HCT116 (cell line): Measurements from ENCODE around the gene FAM229A. TPM values are rescaled to one million over a fixed set of nuclear protein-coding genes. Genes with fewer than 3 reads are reported as not detected.

Experiments
- ATAC-seq: fragments of 200-7000 bp; cut with Tn5 transposase; 2 replicates; pipeline ENCODE4 v1.9.1; 2020; ENCODE audit warnings: mild to moderate bottlenecking, moderate library complexity
- BruUV-seq: library from RNA; stranded (reverse); fragments of 400-500 nt; replicated peaks from 2 replicates; lab custom pipeline; 2021; lab: Mats Ljungman, UMichigan
- CTCF ChIA-PET: fragments of 300-600 bp; sonication (Branson Sonifier 250); formaldehyde crosslinking; loops from one replicate; lab custom pipeline; 2021; ENCODE audit warnings: antibody characterized with exemption; lab: Charles Lee
- POLR2A ChIA-PET: fragments of 300-600, 350-600 bp; sonication (Branson Sonifier 250); formaldehyde crosslinking; loops from one replicate; lab custom pipeline; 2021; ENCODE audit warnings: antibody characterized with exemption; lab: Charles Lee
- RAD21 ChIA-PET, 2 experiments: fragments of 300-600 bp; sonication (Branson Sonifier 250); formaldehyde crosslinking; loops; one replicate each; lab custom pipeline; 2023; ENCODE audit warnings: low total read pairs in 2 of 2; ENCODE audit not compliant: uncharacterized antibody in 2 of 2, unreplicated experiment in 2 of 2, low non-redundant PET in 1 of 2; lab: Charles Lee
- DNase-seq: peaks from one replicate; pipeline ENCODE4 v3.0.0-alpha.2; 2010; ENCODE audit warnings: low read depth, low spot score
- H2AFZ ChIP-seq: fragments of 200-600 bp; shearing (Covaris generic), sonication (generic); 2 replicates; pipeline ENCODE4 v1.6.1; 2017; ENCODE audit warnings: low read depth, mixed run types, mixed read lengths, antibody characterized with exemption, low read length; ENCODE audit not compliant: poor library complexity, severe bottlenecking
- H3K27ac ChIP-seq: 2 replicates; pipeline ENCODE4 v1.5.1; 2012; ENCODE audit warnings: low read depth, low read length
- H3K27me3 ChIP-seq: fragments of 200-600 bp; sonication (generic); 2 replicates; pipeline ENCODE4 v1.6.1; 2016; ENCODE audit warnings: mixed run types, low read length, mixed read lengths; ENCODE audit not compliant: insufficient read depth
- H3K36me3 ChIP-seq, 2 experiments: fragments of 200-500 bp in 1 of 2; fragments of 200-600 bp in 1 of 2; sonication (Bioruptor generic) in 1 of 2; sonication (generic) in 1 of 2; 2 replicates each; pipeline versions ENCODE4 v1.5.1 to v1.6.1; 2014 to 2016; ENCODE audit warnings: low read length in 2 of 2, inconsistent platforms in 1 of 2, mixed read lengths in 1 of 2, mixed run types in 1 of 2; ENCODE audit not compliant: insufficient read depth in 2 of 2, control insufficient read depth in 1 of 2
- H3K4me1 ChIP-seq, 2 experiments: fragments of 200-600 bp in 1 of 2; sonication (generic) in 1 of 2; 2 replicates each; pipeline versions ENCODE4 v1.5.1 to v1.6.1; 2012 to 2017; ENCODE audit warnings: low read length in 2 of 2, inconsistent platforms in 1 of 2, mild to moderate bottlenecking in 1 of 2, mixed read lengths in 1 of 2, mixed run types in 1 of 2, moderate library complexity in 1 of 2; ENCODE audit not compliant: insufficient read depth in 2 of 2, control insufficient read depth in 1 of 2
- H3K4me2 ChIP-seq: fragments of 200-600 bp; sonication (generic); 2 replicates; pipeline ENCODE4 v1.6.1; 2017; ENCODE audit warnings: mixed run types, low read length, mixed read lengths
- H3K4me3 ChIP-seq, 2 experiments: fragments of 200-600 bp in 1 of 2; sonication (generic) in 1 of 2; replicated peaks in 1 of 2; 2 replicates each; pipeline ENCODE4 v1.5.1; 2011 to 2016; ENCODE audit warnings: low read length in 2 of 2, control low read depth in 1 of 2, low read depth in 1 of 2, mild to moderate bottlenecking in 1 of 2, mixed read lengths in 1 of 2, mixed run types in 1 of 2
- H3K79me2 ChIP-seq: fragments of 200-600 bp; sonication (generic); 2 replicates; pipeline ENCODE4 v1.6.1; 2017; ENCODE audit warnings: mild to moderate bottlenecking, mixed run types, low read length, moderate library complexity, mixed read lengths; ENCODE audit not compliant: insufficient read depth
- H3K9ac ChIP-seq: fragments of 200-600 bp; sonication (generic); 2 replicates; pipeline ENCODE4 v1.6.1; 2016; ENCODE audit warnings: low read length, mixed read lengths
- H3K9me2 ChIP-seq: fragments of 200-600 bp; sonication (generic), shearing (Covaris generic); 2 replicates; pipeline ENCODE4 v1.6.1; 2017; ENCODE audit warnings: mixed run types, mild to moderate bottlenecking, moderate library complexity; ENCODE audit not compliant: insufficient read depth
- H3K9me3 ChIP-seq, 2 experiments: fragments of 200-500 bp in 1 of 2; fragments of 200-600 bp in 1 of 2; sonication (Bioruptor generic) in 1 of 2; sonication (generic) in 1 of 2; 2 replicates each; pipeline ENCODE4 v1.6.1; 2014 to 2017; ENCODE audit warnings: low read length in 2 of 2, mixed read lengths in 2 of 2, inconsistent platforms in 1 of 2, low read depth in 1 of 2, mild to moderate bottlenecking in 1 of 2, mixed run types in 1 of 2, moderate library complexity in 1 of 2; ENCODE audit not compliant: control insufficient read depth in 1 of 2, insufficient read depth in 1 of 2
- H4K20me1 ChIP-seq: fragments of 200-600 bp; sonication (generic), shearing (Covaris generic); 2 replicates; pipeline ENCODE4 v1.6.1; 2017; ENCODE audit warnings: mixed run types, mild to moderate bottlenecking, moderate library complexity; ENCODE audit not compliant: insufficient read depth
- CBX3 ChIP-seq: IDR thresholded peaks from 2 replicates; pipeline ENCODE4 v1.6.1; 2012; ENCODE audit warnings: low read depth
- EZH2 ChIP-seq: fragments of 200-600 bp; sonication (generic); IDR thresholded peaks from 2 replicates; pipeline ENCODE4 v1.6.1; 2017; ENCODE audit warnings: antibody characterized with exemption, mixed run types
- EZH2phosphoT487 ChIP-seq: fragments of 200-600 bp; IDR thresholded peaks from 2 replicates; pipeline ENCODE4 v1.6.1; 2018; ENCODE audit warnings: antibody characterized with exemption, borderline replicate concordance
- SRF ChIP-seq: IDR thresholded peaks from 2 replicates; pipeline ENCODE4 v1.6.1; 2012; ENCODE audit warnings: low read depth
- TCF7L2 ChIP-seq: IDR thresholded peaks from 2 replicates; pipeline ENCODE4 v1.7.0; 2011; ENCODE audit warnings: borderline replicate concordance, inconsistent platforms; ENCODE audit not compliant: insufficient read depth, insufficient read length; ENCODE audit errors: extremely low read depth
- ZFX ChIP-seq: fragments of 450-650 bp; IDR thresholded peaks from 2 replicates; pipeline ENCODE4 v1.6.1; 2017
- ZNF274 ChIP-seq: fragments of 200-500 bp; sonication (Bioruptor generic); IDR thresholded peaks from 2 replicates; pipeline ENCODE4 v1.6.1; 2014; ENCODE audit warnings: mild to moderate bottlenecking, low read depth, low read length, inconsistent platforms
- intact Hi-C: fragments of 100-400 bp; cut with micrococcal nuclease; formaldehyde crosslinking; loops from 2 replicates; pipeline ENCODE4 v1.10.0; 2022
- total RNA-seq: library from RNA; stranded (reverse); gene quantifications from one replicate; pipeline ENCODE4 v1.2.1, GENCODE V29; 2021; ENCODE audit not compliant: unreplicated experiment
- TF ChIP-seq, protein P1 (sequence below): IDR thresholded peaks from 2 replicates; pipeline ENCODE4 v1.6.1; 2012
- TF ChIP-seq, protein P2 (sequence below): IDR thresholded peaks from 2 replicates; pipeline ENCODE4 v1.6.1; 2011; ENCODE audit warnings: mild to moderate bottlenecking, low read length, moderate library complexity; ENCODE audit not compliant: insufficient replicate concordance; ENCODE audit errors: extremely low read depth

The FAM229A gene
- total RNA-seq, 1 experiment from 2014 or later, result 16.1 TPM

DNA sequence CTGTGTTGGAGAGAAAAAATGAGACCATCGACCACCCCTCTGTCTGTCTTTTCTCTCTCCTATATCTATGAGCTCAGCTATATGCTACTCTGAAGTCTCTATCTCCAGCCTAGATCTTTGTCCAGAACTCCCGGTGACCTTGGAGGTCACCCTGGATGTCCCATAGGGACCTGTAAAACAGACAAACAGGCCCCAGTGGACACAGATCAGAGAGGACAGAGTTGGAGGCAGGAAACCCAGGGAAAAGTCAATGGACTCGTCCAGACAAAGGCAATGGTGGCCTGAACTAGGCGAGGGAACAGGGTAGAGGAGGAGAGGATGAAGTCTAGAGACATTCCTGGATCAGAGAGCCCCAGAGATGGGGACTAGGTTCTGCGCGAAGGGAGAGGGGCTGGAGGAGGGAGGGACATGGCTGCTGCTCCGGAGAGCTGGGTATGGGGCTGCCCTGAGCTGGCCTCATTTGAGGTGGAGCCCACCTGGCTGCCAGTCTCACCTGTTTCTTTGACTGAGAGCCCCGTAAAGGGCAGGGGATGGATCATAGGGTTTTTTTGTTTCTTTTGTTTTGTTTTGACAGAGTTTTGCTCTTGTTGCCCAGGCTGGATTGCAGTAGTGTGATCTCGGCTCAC, 15.6 kb downstream of the FAM229A start:
- DNase-seq, result no peak
- no peaks in the 10 kb centered on the region for H3K36me3 ChIP-seq
- H3K9me2 ChIP-seq, result no peaks in the 10 kb centered on the region
- intact Hi-C loops, result no loop called here
- no peak overlapping the region for H3K9ac ChIP-seq
- TF ChIP-seq, protein P1, sequence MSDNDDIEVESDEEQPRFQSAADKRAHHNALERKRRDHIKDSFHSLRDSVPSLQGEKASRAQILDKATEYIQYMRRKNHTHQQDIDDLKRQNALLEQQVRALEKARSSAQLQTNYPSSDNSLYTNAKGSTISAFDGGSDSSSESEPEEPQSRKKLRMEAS, result no peak
- TF ChIP-seq, protein P2, sequence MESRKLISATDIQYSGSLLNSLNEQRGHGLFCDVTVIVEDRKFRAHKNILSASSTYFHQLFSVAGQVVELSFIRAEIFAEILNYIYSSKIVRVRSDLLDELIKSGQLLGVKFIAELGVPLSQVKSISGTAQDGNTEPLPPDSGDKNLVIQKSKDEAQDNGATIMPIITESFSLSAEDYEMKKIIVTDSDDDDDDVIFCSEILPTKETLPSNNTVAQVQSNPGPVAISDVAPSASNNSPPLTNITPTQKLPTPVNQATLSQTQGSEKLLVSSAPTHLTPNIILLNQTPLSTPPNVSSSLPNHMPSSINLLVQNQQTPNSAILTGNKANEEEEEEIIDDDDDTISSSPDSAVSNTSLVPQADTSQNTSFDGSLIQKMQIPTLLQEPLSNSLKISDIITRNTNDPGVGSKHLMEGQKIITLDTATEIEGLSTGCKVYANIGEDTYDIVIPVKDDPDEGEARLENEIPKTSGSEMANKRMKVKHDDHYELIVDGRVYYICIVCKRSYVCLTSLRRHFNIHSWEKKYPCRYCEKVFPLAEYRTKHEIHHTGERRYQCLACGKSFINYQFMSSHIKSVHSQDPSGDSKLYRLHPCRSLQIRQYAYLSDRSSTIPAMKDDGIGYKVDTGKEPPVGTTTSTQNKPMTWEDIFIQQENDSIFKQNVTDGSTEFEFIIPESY, result no peak
- no peak for TF ChIP-seq SRF
- no peak for TF ChIP-seq EZH2phosphoT487
- TF ChIP-seq ZNF274, result no peak
- no peak for TF ChIP-seq TCF7L2
- TF ChIP-seq CBX3, result no peak
- no peak for TF ChIP-seq EZH2
- no peak for TF ChIP-seq ZFX
- TF ChIP-seq, all 23 proteins: peak for 0
- ChIA-PET RAD21 (no interaction called here), CTCF (no interaction called here), POLR2A (interaction anchor here (3.3 kb wide), 1 partner anchor 11 kb away, joined by 22 read pairs; the partner anchor contains the start of gene MARCKSL1)
- H2AFZ ChIP-seq, result no peak overlapping the region
- no peak overlapping the region for H3K4me2 ChIP-seq
- no peak for ATAC-seq
- H3K27me3 ChIP-seq, result no peaks in the 10 kb centered on the region
- H3K27ac ChIP-seq, result no peak overlapping the region
- H3K4me3 ChIP-seq, result no peak overlapping the region
- H3K79me2 ChIP-seq, result no peaks in the 10 kb centered on the region
- no peaks in the 10 kb centered on the region for H3K9me3 ChIP-seq
- peaks cover 0 to 8% of the 10 kb centered on the region in 2 experiments; a peak in 2 of 4 replicates for H3K4me1 ChIP-seq
- H4K20me1 ChIP-seq, result no peaks in the 10 kb centered on the region
- no TSS peak for BruUV-seq
